Ascending aorta (tissue), 2 donors: ENCODE measurements around the gene TOR1A. TPM values are rescaled to one million over a fixed set of nuclear protein-coding genes. Genes with fewer than 3 reads are reported as not detected.

Source experiments
- DNase-seq, 2 donors: peaks; one replicate each; pipeline ENCODE4 v3.0.0-alpha.2; 2019; ENCODE audit warnings: low spot score in 2 of 2
- H3K27ac ChIP-seq, 2 donors: fragments of 200-600 bp; sonication (generic); one replicate each; pipeline ENCODE4 v1.5.1; 2016 to 2017; ENCODE audit warnings: mild to moderate bottlenecking in 1 of 2
- H3K27me3 ChIP-seq: fragments of 200-600 bp; sonication (generic); one replicate; pipeline ENCODE4 v1.5.1; 2017
- H3K36me3 ChIP-seq, 2 donors: fragments of 200-600 bp; sonication (generic); one replicate each; pipeline ENCODE4 v1.5.1; 2016
- H3K4me1 ChIP-seq, 2 donors: fragments of 200-600 bp; sonication (generic); one replicate each; pipeline ENCODE4 v1.5.1; 2016 to 2017; ENCODE audit warnings: mild to moderate bottlenecking in 1 of 2
- H3K4me3 ChIP-seq, 2 donors: fragments of 200-600 bp; sonication (generic); one replicate each; pipeline ENCODE4 v1.5.1; 2016 to 2017; ENCODE audit warnings: mild to moderate bottlenecking in 1 of 2
- H3K9me3 ChIP-seq, 2 donors: fragments of 200-600 bp; sonication (generic); one replicate each; pipeline ENCODE4 v1.5.1; 2016
- intact Hi-C: fragments of 100-400 bp; cut with DNase I; formaldehyde crosslinking; loops from one replicate; pipeline ENCODE4 v1.15.1; 2023
- total RNA-seq: library from RNA; depleted of rRNA; stranded (reverse); fragments of >200 nt; gene quantifications from one replicate; pipeline ENCODE4 v1.1.0, GENCODE V29; 2016
- TF ChIP-seq, protein P1 (sequence below), 3 experiments: fragments of 200-600 bp in 2 of 3; fragments of 450-650 bp in 1 of 3; sonication (generic) in 2 of 3; IDR thresholded peaks; one replicate each; pipeline ENCODE4 v1.5.1; 2016 to 2019; ENCODE audit warnings: antibody characterized with exemption in 3 of 3, mild to moderate bottlenecking in 1 of 3, moderate library complexity in 1 of 3

The TOR1A gene
- total RNA-seq, 1 donor from 2014 or later, result 67.7 TPM

GRCh38 chr9:129815278-129815677 lies 8.7 kb downstream of the TOR1A start:
- no peaks in the 10 kb centered on the region for H3K27me3 ChIP-seq
- H3K9me3 ChIP-seq, result no peaks in the 10 kb centered on the region
- no peak overlapping the region for H3K4me3 ChIP-seq
- H3K4me1 ChIP-seq, result no peaks in the 10 kb centered on the region
- intact Hi-C loops, result no loop called here
- H3K27ac ChIP-seq, result no peak overlapping the region
- DNase-seq, result no peak
- TF ChIP-seq, protein P1, sequence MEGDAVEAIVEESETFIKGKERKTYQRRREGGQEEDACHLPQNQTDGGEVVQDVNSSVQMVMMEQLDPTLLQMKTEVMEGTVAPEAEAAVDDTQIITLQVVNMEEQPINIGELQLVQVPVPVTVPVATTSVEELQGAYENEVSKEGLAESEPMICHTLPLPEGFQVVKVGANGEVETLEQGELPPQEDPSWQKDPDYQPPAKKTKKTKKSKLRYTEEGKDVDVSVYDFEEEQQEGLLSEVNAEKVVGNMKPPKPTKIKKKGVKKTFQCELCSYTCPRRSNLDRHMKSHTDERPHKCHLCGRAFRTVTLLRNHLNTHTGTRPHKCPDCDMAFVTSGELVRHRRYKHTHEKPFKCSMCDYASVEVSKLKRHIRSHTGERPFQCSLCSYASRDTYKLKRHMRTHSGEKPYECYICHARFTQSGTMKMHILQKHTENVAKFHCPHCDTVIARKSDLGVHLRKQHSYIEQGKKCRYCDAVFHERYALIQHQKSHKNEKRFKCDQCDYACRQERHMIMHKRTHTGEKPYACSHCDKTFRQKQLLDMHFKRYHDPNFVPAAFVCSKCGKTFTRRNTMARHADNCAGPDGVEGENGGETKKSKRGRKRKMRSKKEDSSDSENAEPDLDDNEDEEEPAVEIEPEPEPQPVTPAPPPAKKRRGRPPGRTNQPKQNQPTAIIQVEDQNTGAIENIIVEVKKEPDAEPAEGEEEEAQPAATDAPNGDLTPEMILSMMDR (IDR thresholded peaks at IDR 0.05), result no peak
- H3K36me3 ChIP-seq, result peaks cover 58 to 67% of the 10 kb centered on the region in 2 donors

GRCh38 chr9:129814432-129815223 lies 9.3 kb downstream of the TOR1A start:
- Histone ChIP-seq H3K27me3 (no peaks in the 10 kb centered on the region), H3K4me1 (no peaks in the 10 kb centered on the region), H3K4me3 (no peak overlapping the region), H3K36me3 (peaks cover 60 to 69% of the 10 kb centered on the region in 2 donors), H3K27ac (no peak overlapping the region), H3K9me3 (no peaks in the 10 kb centered on the region)
- no peak for DNase-seq
- intact Hi-C loops, result no loop called here
- TF ChIP-seq, protein P1 (IDR thresholded peaks at IDR 0.05), result no peak

DNA sequence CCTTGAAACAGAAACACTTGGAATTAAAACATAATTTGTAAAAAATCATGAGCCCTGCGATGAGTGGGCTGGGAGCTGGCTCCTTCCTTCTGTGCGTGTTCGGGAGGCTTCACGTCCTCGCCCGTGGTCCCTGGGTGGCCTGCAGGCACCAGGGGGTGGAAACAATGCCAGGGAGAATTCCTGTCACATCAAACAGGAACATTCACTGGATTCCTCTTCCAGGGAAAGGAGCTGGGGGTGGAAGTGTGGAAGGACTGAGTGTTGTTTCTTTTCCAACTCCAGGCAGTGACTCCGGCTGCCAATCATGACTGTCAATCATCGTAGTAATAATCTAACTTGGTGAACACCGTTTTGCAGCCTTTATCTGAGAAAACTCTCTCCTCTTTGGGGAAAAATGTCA lies 10.3 kb downstream of the TOR1A start:
- intact Hi-C loops, result no loop called here
- peaks cover 65 to 72% of the 10 kb centered on the region in 2 donors for H3K36me3 ChIP-seq
- H3K4me3 ChIP-seq, result no peak overlapping the region
- no peaks in the 10 kb centered on the region for H3K9me3 ChIP-seq
- H3K4me1 ChIP-seq, result no peaks in the 10 kb centered on the region
- no peak overlapping the region for H3K27ac ChIP-seq
- DNase-seq, result no peak
- TF ChIP-seq, protein P1 (IDR thresholded peaks at IDR 0.05), result no peak
- H3K27me3 ChIP-seq, result no peaks in the 10 kb centered on the region

DNA sequence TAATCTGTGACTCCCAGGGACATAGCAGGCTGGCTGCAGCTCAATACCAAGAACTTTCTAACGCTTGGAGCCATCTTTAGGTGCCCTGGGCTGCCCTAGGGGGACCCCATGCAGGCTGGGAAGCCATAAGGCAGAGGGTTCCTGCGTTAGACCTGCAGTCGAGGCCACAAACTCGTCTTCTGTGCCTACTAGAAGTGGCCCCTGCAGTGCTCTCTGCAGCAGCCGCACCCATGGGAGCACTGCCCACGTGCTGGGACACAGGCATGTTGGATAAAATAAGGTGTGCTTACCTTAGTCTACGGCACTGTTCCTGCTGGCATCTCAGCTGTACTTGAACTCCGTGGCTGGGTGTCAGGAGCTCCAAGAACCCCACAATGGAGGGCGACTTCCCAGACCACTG lies 11.6 kb downstream of the TOR1A start:
- TF ChIP-seq, protein P1 (IDR thresholded peaks at IDR 0.05), result no peak
- Histone ChIP-seq H3K27me3 (no peaks in the 10 kb centered on the region), H3K27ac (no peak overlapping the region), H3K9me3 (no peaks in the 10 kb centered on the region), H3K36me3 (peaks cover 57 to 62% of the 10 kb centered on the region in 2 donors), H3K4me1 (no peaks in the 10 kb centered on the region), H3K4me3 (no peak overlapping the region)
- DNase-seq, result no peak
- intact Hi-C loops, result no loop called here

- no peak overlapping the region for H3K4me3 ChIP-seq
- H3K27me3 ChIP-seq, result no peaks in the 10 kb centered on the region
- no peaks in the 10 kb centered on the region for H3K9me3 ChIP-seq
- peaks cover 57 to 62% of the 10 kb centered on the region in 2 donors for H3K36me3 ChIP-seq
- no peak overlapping the region for H3K27ac ChIP-seq
- DNase-seq, result no peak
- intact Hi-C loops, result no loop called here
- H3K4me1 ChIP-seq, result no peaks in the 10 kb centered on the region
- TF ChIP-seq, protein P1 (IDR thresholded peaks at IDR 0.05), result no peak
These were observed 12.0 kb downstream of the TOR1A start for GRCh38 chr9:129811967-129812363.
